ENCODE results near the gene WDR45B. TPM values are rescaled to one million over a fixed set of nuclear protein-coding genes. Genes with fewer than 3 reads are reported as not detected.

The WDR45B gene
- polyA plus RNA-seq, 1 donor from 2014 or later, result 131 TPM

- H4K20me1 ChIP-seq (ENCODE audit: insufficient read depth), result no peaks in the 10 kb centered on the region
- no peak overlapping the region for H2AFZ ChIP-seq (ENCODE audit: low read depth, low read length)
- no peak overlapping the region for H3K9ac ChIP-seq (ENCODE audit: low read length)
- no peaks in the 10 kb centered on the region for H3F3A ChIP-seq (ENCODE audit: insufficient read depth, low read length, poor library complexity, severe bottlenecking)
- no peak for TF ChIP-seq MXI1 (conservative IDR thresholded peaks at IDR 0.05; ENCODE audit: poor library complexity, severe bottlenecking)
- TF ChIP-seq TAF1 (IDR thresholded peaks at IDR 0.05; ENCODE audit: low read depth), result no peak
- no peak for TF ChIP-seq REST (IDR thresholded peaks at IDR 0.05; ENCODE audit: borderline replicate concordance)
- no peak overlapping the region for H3K4me2 ChIP-seq (ENCODE audit: low read length)
- no peaks in the 10 kb centered on the region for H3K9me2 ChIP-seq (ENCODE audit: insufficient read depth, low read length)
- H3K27ac ChIP-seq (ENCODE audit: low read length), result no peak overlapping the region
- H3K4me3 ChIP-seq (ENCODE audit: low read length), result no peak overlapping the region
- H3K36me3 ChIP-seq (ENCODE audit: insufficient read depth, low read length), result no peaks in the 10 kb centered on the region
- H3K79me2 ChIP-seq (replicated peaks; ENCODE audit: insufficient read depth, low read length), result no peaks in the 10 kb centered on the region
- H3K27me3 ChIP-seq (ENCODE audit: insufficient read depth, low read depth, low read length), result no peaks in the 10 kb centered on the region
- no peaks in the 10 kb centered on the region for H3K9me3 ChIP-seq (ENCODE audit: low read length)
Measured at GRCh38 chr17:82592289-82592766, 55.9 kb downstream of the WDR45B start.

- Histone ChIP-seq H4K20me1 (ENCODE audit: insufficient read depth) (no peaks in the 10 kb centered on the region), H3K9ac (ENCODE audit: low read length) (no peak overlapping the region), H3K36me3 (ENCODE audit: insufficient read depth, low read length) (no peaks in the 10 kb centered on the region), H3K4me3 (ENCODE audit: low read length) (no peak overlapping the region), H3K4me2 (ENCODE audit: low read length) (no peak overlapping the region), H3K79me2 (replicated peaks; ENCODE audit: insufficient read depth, low read length) (no peaks in the 10 kb centered on the region), H3K27ac (ENCODE audit: low read length) (no peak overlapping the region), H3K9me2 (ENCODE audit: insufficient read depth, low read length) (no peaks in the 10 kb centered on the region), H2AFZ (ENCODE audit: low read depth, low read length) (no peak overlapping the region), H3F3A (ENCODE audit: insufficient read depth, low read length, poor library complexity, severe bottlenecking) (no peaks in the 10 kb centered on the region), H3K9me3 (ENCODE audit: low read length) (no peaks in the 10 kb centered on the region), H3K27me3 (ENCODE audit: insufficient read depth, low read depth, low read length) (no peaks in the 10 kb centered on the region)
- TF ChIP-seq EZH2 (IDR thresholded peaks at IDR 0.05; ENCODE audit: borderline replicate concordance, insufficient read depth, low read length, poor library complexity, severe bottlenecking) (no peak), REST (IDR thresholded peaks at IDR 0.05; ENCODE audit: borderline replicate concordance) (no peak), SMC3 (conservative IDR thresholded peaks at IDR 0.05; ENCODE audit: poor library complexity) (no peak), RAD21 (conservative IDR thresholded peaks at IDR 0.05) (no peak), POLR2AphosphoS5 (IDR thresholded peaks at IDR 0.05) (no peak), MXI1 (conservative IDR thresholded peaks at IDR 0.05; ENCODE audit: poor library complexity, severe bottlenecking) (no peak), TAF1 (IDR thresholded peaks at IDR 0.05; ENCODE audit: low read depth) (no peak), EP300 (conservative IDR thresholded peaks at IDR 0.05; ENCODE audit: poor library complexity, severe bottlenecking) (no peak)
- TF ChIP-seq, protein P1, sequence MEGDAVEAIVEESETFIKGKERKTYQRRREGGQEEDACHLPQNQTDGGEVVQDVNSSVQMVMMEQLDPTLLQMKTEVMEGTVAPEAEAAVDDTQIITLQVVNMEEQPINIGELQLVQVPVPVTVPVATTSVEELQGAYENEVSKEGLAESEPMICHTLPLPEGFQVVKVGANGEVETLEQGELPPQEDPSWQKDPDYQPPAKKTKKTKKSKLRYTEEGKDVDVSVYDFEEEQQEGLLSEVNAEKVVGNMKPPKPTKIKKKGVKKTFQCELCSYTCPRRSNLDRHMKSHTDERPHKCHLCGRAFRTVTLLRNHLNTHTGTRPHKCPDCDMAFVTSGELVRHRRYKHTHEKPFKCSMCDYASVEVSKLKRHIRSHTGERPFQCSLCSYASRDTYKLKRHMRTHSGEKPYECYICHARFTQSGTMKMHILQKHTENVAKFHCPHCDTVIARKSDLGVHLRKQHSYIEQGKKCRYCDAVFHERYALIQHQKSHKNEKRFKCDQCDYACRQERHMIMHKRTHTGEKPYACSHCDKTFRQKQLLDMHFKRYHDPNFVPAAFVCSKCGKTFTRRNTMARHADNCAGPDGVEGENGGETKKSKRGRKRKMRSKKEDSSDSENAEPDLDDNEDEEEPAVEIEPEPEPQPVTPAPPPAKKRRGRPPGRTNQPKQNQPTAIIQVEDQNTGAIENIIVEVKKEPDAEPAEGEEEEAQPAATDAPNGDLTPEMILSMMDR (IDR thresholded peaks at IDR 0.05; ENCODE audit: poor library complexity, severe bottlenecking), result no peak
Measured at GRCh38 chr17:82590881-82591539, 57.2 kb downstream of the WDR45B start.
